Sciatic nerve (tissue), 2 donors: ENCODE results near the gene ZCWPW1. TPM values are rescaled to one million over a fixed set of nuclear protein-coding genes. Genes with fewer than 3 reads are reported as not detected.
A peak's percentile ranks its signal among the peaks of the same experiment; 100 is the strongest.

ENCODE experiments used
- ATAC-seq: fragments of 200-7000 bp; cut with Tn5 transposase; one replicate; pipeline ENCODE4 v1.9.1; 2020; ENCODE audit warnings: mild to moderate bottlenecking, moderate library complexity
- DNase-seq: peaks from one replicate; pipeline ENCODE4 v3.0.0-alpha.2; 2020; ENCODE audit warnings: low spot score
- intact Hi-C: fragments of 100-400 bp; cut with DNase I; formaldehyde crosslinking; loops from one replicate; pipeline ENCODE4 v1.14.2; 2022
- total RNA-seq: library from RNA; stranded (reverse); fragmentation: NEBNext Ultra II Directional; extraction: Animal tissue kit (Norgen Biotek cat#: 25700); gene quantifications from one replicate; pipeline ENCODE4 v1.2.1, GENCODE V29; 2021
- donor health status: DM: no; HTN: no; CAD: no.
- donor health status: DM: no; HTN: no; CAD: no.

The ZCWPW1 gene
- total RNA-seq, 1 donor from 2014 or later, result 8.0 TPM

GRCh38 chr7:100415448-100415847, 13.1 kb downstream of the ZCWPW1 start:
- no peak for ATAC-seq
- intact Hi-C loops, result no loop called here
- no peak for DNase-seq

- no peak for DNase-seq
- no peak for ATAC-seq
- intact Hi-C loops, result no loop called here
These were observed 14.6 kb downstream of the ZCWPW1 start for GRCh38 chr7:100413889-100414288.

- intact Hi-C loops, result no loop called here
- ATAC-seq (no peak), DNase-seq (no peak)
These were observed 15.2 kb downstream of the ZCWPW1 start for GRCh38 chr7:100413346-100413745.

GRCh38 chr7:100411101-100411500, 17.4 kb downstream of the ZCWPW1 start:
- DNase-seq, result no peak
- intact Hi-C loops, result no loop called here
- ATAC-seq, result no peak

GRCh38 chr7:100407285-100408180, 21.0 kb downstream of the ZCWPW1 start:
- no peak for DNase-seq
- intact Hi-C loops, result no loop called here
- ATAC-seq, result peak; percentile 74

GRCh38 chr7:100406767-100407166, 21.7 kb downstream of the ZCWPW1 start:
- no peak for ATAC-seq
- intact Hi-C loops, result no loop called here
- DNase-seq, result no peak

- intact Hi-C loops, result no loop called here
- DNase-seq (no peak), ATAC-seq (no peak)
These were observed 26.3 kb downstream of the ZCWPW1 start for GRCh38 chr7:100402241-100402640.

- DNase-seq (no peak), ATAC-seq (no peak)
- intact Hi-C loops, result no loop called here
These were observed 26.7 kb downstream of the ZCWPW1 start for GRCh38 chr7:100401811-100402210.

- DNase-seq (no peak), ATAC-seq (no peak)
- intact Hi-C loops, result no loop called here
These were observed 27.8 kb downstream of the ZCWPW1 start for GRCh38 chr7:100400656-100401055.

GRCh38 chr7:100400041-100400440, 28.5 kb downstream of the ZCWPW1 start:
- ATAC-seq, result no peak
- DNase-seq, result no peak
- intact Hi-C loops, result no loop called here

GRCh38 chr7:100398239-100398638, 30.3 kb downstream of the ZCWPW1 start:
- DNase-seq (no peak), ATAC-seq (no peak)
- intact Hi-C loops, result no loop called here

GRCh38 chr7:100397315-100398081, 31.0 kb downstream of the ZCWPW1 start:
- ATAC-seq, result peak; percentile 31
- intact Hi-C loops, result no loop called here
- no peak for DNase-seq

GRCh38 chr7:100396421-100396982, 32.0 kb downstream of the ZCWPW1 start:
- DNase-seq, result no peak
- intact Hi-C loops, result no loop called here
- ATAC-seq, result peak; percentile 71

- intact Hi-C loops, result no loop called here
- no peak for DNase-seq
- no peak for ATAC-seq
These were observed 34.4 kb downstream of the ZCWPW1 start for GRCh38 chr7:100394077-100394476.

GRCh38 chr7:100393233-100393905, 35.1 kb downstream of the ZCWPW1 start:
- no peak for ATAC-seq
- DNase-seq, result no peak
- intact Hi-C loops, result no loop called here

- intact Hi-C loops, result no loop called here
- DNase-seq (peak; percentile 17), ATAC-seq (no peak)
These were observed 38.1 kb downstream of the ZCWPW1 start for GRCh38 chr7:100390286-100391009.

- peak; percentile 43 for DNase-seq
- intact Hi-C loops, result no loop called here
- ATAC-seq, result no peak
These were observed 38.9 kb downstream of the ZCWPW1 start for GRCh38 chr7:100389437-100390088.

GRCh38 chr7:100387695-100388094, 40.8 kb downstream of the ZCWPW1 start:
- intact Hi-C loops, result no loop called here
- ATAC-seq (no peak), DNase-seq (no peak)
